Neural crest cell (in vitro differentiated cells): Measurements from ENCODE around the gene AK8. TPM values are rescaled to one million over a fixed set of nuclear protein-coding genes. Genes with fewer than 3 reads are reported as not detected.

ENCODE experiments used
- DNase-seq: peaks from one replicate; pipeline ENCODE4 v3.0.0; 2021; ENCODE audit warnings: low read depth, mixed read lengths, low spot score
- H3K27ac Mint-ChIP-seq: one replicate; pipeline ENCODE4 v1.8.0; 2021; ENCODE audit warnings: mild to moderate bottlenecking, mixed read lengths; ENCODE audit not compliant: unreplicated experiment
- H3K27me3 Mint-ChIP-seq: 2 replicates; pipeline ENCODE4 v1.8.0; 2021; ENCODE audit warnings: low read depth, mild to moderate bottlenecking, mixed read lengths
- H3K36me3 Mint-ChIP-seq: 2 replicates; pipeline ENCODE4 v1.8.0; 2021; ENCODE audit warnings: low read depth, mild to moderate bottlenecking, mixed read lengths
- H3K4me1 Mint-ChIP-seq: 2 replicates; pipeline ENCODE4 v1.8.0; 2021; ENCODE audit warnings: mixed read lengths
- H3K4me3 Mint-ChIP-seq: one replicate; pipeline ENCODE4 v1.8.0; 2021; ENCODE audit warnings: mild to moderate bottlenecking, mixed read lengths
- H3K9me3 Mint-ChIP-seq: 2 replicates; pipeline ENCODE4 v1.8.0; 2021; ENCODE audit warnings: mixed read lengths
- total RNA-seq: library from RNA; stranded (reverse); gene quantifications from 2 replicates; pipeline ENCODE4 v1.2.1, GENCODE V29; 2021
- TF ChIP-seq, protein P1 (sequence below): fragments of 200-600 bp; sonication (generic); conservative IDR thresholded peaks from 2 replicates; pipeline ENCODE4 v1.5.0; 2021; ENCODE audit warnings: antibody characterized with exemption, mild to moderate bottlenecking

AK8 gene
- total RNA-seq, 1 donor from 2014 or later = 0.96 TPM

DNA sequence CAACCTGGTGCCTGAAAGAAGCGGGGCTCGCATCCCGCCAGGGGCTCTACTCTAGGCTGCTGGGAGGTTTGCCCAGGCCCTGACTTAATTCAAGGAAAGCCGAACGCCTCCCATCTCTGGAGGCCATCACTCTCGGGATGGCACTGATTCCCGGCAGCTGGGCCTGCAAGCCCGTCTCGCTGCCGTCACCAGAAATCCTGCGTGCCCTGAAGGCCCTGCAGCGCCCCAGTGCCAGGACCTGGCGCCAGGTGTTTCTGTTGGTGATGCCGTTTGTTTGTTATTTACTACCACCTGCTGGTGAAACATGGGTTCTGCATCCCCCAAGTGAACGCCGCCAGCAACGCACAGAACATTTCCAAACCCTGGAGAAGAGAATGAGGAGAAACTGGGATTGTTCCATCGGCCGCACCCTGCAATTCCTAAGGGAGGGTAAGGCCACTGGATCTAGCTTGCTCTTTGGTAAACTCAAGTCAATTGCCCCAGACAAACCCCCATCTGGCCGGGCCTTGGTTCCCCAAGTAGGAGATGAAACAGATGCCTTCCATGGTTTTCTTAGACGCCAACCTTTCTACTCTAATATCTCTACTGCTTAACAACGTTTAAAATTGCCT, 77.9 kb downstream of the AK8 start:
- H3K9me3 Mint-ChIP-seq = no peaks in the 10 kb centered on the region
- H3K4me1 Mint-ChIP-seq = peaks cover 17% of the 10 kb centered on the region
- H3K27me3 Mint-ChIP-seq = peaks cover 19% of the 10 kb centered on the region
- no peaks in the 10 kb centered on the region for H3K36me3 Mint-ChIP-seq
- DNase-seq = peak; percentile 55
- no peak overlapping the region for H3K4me3 Mint-ChIP-seq
- TF ChIP-seq, protein P1, sequence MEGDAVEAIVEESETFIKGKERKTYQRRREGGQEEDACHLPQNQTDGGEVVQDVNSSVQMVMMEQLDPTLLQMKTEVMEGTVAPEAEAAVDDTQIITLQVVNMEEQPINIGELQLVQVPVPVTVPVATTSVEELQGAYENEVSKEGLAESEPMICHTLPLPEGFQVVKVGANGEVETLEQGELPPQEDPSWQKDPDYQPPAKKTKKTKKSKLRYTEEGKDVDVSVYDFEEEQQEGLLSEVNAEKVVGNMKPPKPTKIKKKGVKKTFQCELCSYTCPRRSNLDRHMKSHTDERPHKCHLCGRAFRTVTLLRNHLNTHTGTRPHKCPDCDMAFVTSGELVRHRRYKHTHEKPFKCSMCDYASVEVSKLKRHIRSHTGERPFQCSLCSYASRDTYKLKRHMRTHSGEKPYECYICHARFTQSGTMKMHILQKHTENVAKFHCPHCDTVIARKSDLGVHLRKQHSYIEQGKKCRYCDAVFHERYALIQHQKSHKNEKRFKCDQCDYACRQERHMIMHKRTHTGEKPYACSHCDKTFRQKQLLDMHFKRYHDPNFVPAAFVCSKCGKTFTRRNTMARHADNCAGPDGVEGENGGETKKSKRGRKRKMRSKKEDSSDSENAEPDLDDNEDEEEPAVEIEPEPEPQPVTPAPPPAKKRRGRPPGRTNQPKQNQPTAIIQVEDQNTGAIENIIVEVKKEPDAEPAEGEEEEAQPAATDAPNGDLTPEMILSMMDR = peak; percentile 93
- H3K27ac Mint-ChIP-seq = no peak overlapping the region

DNA sequence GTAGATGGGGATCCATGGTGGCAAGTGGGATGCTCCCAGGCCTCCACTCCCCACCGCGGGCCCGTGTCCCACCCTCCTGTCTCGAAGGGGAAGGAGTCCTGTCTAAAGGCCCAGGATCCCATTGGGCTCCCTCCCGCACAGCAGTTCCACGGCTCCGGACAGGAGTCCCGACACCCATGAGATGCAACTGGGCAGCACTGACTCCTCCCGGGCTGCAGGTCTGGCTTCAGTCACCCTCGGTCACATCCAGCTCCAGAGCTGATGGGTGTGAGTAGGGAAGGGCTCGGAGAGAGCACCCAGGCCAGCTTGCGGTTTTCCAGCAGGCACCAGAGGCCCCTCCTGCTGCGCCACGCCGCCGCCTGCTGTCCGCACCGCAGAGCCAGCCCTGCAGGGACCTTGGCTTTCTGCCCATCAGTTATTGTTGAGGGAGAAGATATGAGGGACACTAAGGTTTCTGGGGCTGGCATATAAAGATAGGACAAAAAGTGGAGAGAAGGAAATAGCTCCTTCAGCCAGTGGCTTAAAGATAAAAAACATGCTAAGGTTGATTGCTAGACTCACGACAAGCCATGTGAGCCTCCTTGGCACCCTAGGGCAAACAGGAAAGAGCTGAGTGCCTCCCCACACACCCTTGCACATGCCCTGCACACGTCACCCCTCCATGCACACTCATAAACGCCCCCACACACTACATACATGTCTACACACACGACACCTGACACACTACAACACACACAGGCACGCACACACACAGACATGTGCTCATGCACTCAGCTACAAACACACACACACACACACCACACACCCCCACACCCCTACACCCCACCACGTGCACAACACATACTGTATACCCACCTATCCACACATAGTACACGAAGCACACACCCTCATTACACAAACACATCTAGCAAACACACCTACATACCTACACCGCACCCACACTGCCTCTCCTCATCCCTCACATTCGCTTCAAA, 79.0 kb downstream of the AK8 start:
- Mint-ChIP-seq H3K27me3 (peaks cover 24% of the 10 kb centered on the region), H3K27ac (no peak overlapping the region), H3K36me3 (no peaks in the 10 kb centered on the region), H3K4me1 (peaks cover 9% of the 10 kb centered on the region), H3K4me3 (no peak overlapping the region), H3K9me3 (no peaks in the 10 kb centered on the region)
- TF ChIP-seq, protein P1 = no peak
- DNase-seq = no peak

DNA sequence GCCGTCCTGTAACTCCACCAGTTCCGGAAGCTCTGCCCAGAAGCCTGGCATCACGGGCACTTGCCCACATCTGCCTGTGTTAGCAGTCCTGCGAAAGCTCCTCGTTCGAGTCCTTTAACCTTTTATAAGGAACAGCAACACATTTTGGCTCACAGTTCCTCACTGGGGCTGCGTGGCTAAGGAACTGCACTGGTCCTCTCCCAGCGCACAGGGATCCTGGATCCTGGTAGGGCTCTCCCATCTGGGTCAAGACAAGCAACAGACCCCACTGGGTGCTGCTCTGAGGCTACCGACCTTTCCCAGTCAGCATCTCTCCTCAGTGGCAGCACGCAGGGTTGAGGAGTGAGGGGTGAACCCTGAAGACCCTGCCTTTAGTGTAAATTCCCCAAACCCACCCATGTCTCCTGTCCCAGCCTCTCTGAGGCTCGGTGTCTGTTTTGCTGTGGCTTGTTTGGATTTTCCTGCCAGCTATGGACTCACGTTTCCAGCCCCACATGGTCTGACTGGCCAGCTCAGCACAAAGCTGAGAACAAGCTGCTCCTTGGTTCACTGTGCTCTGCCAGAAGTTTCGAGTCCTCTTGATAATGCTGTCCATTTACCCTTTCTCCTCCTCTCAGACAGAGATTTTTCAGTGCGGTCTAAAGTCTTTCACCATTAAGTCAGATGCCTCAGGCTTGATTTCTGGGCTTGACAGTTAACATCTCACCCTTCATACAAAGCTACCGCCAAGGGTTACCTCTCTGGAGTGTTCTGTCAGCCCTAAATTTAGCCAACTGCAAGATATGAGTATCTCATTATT, 80.0 kb downstream of the AK8 start:
- Mint-ChIP-seq H3K27ac (peak overlapping the region; percentile 10), H3K36me3 (no peaks in the 10 kb centered on the region), H3K9me3 (no peaks in the 10 kb centered on the region), H3K4me3 (no peak overlapping the region), H3K4me1 (peaks cover 9% of the 10 kb centered on the region), H3K27me3 (peaks cover 24% of the 10 kb centered on the region)
- DNase-seq = no peak
- TF ChIP-seq, protein P1 = no peak

DNA sequence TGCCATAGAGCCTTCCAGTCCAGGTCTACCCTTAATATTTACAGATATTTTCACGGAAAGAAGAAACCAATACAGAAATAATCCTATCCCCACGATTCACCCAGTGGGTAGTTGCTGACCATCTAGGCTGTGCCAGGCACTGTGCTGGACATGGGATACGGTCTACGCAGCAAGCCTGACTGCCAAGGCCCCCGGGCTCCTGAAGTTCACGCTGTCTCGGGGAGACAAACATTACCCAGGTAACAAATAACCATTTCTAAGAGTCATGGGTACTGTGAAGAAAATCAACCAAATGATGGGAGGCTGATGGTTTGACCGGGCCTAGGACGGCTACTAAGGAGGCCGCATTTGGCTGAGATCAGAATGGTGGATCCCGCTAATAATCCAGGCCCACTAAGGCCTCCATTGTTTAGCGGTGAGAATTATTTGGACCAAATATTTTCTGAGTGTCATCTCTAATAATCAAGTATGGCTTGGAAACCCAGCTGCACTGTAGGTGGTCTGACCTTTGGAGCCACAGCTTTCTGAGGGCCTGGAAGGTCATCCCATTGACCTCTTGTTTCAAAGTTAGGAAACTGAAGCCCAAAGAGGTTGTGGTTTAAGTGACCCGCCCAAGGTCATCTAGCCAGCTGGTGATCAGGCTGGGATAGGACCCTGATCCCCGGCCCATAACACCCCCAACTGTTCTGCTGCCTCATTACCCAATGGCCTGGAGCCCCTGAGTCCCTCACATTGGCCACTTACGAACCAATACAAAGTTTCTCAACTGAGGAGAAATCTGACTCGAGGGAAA, 82.4 kb downstream of the AK8 start:
- TF ChIP-seq, protein P1 = no peak
- Mint-ChIP-seq H3K27ac (no peak overlapping the region), H3K4me1 (peaks cover 9% of the 10 kb centered on the region), H3K9me3 (no peaks in the 10 kb centered on the region), H3K4me3 (no peak overlapping the region), H3K27me3 (peaks cover 22% of the 10 kb centered on the region), H3K36me3 (no peaks in the 10 kb centered on the region)
- no peak for DNase-seq
